Esophagus muscularis mucosa (tissue), 4 donors: Measurements from ENCODE around the gene MAZ. TPM values are rescaled to one million over a fixed set of nuclear protein-coding genes. Genes with fewer than 3 reads are reported as not detected.
A peak's percentile ranks its signal among the peaks of the same experiment; 100 is the strongest.

ENCODE experiments used
- DNase-seq: peaks from one replicate; pipeline ENCODE4 v3.0.0-alpha.2; 2017; ENCODE audit errors: extremely low spot score
- H3K27ac ChIP-seq, 4 donors: fragments of 200-600 bp; sonication (generic); replicated peaks in 1 of 4; 1 replicate in 3 of 4; 2 replicates in 1 of 4; pipeline ENCODE4 v1.5.1; 2016 to 2019; ENCODE audit warnings: mild to moderate bottlenecking in 1 of 4
- H3K27me3 ChIP-seq, 4 donors: fragments of 200-600 bp; sonication (generic); one replicate each; pipeline versions ENCODE4 v1.5.1 to v1.6.0; 2016 to 2019
- H3K36me3 ChIP-seq, 4 donors: fragments of 200-600 bp; sonication (generic); one replicate each; pipeline ENCODE4 v1.5.1; 2016 to 2019
- H3K4me1 ChIP-seq, 4 donors: fragments of 200-600 bp; sonication (generic); one replicate each; pipeline ENCODE4 v1.5.1; 2016 to 2019
- H3K4me3 ChIP-seq, 4 donors: fragments of 200-600 bp; sonication (generic); 1 replicate in 2 of 4; 2 replicates in 2 of 4; pipeline ENCODE4 v1.5.1; 2016 to 2019; ENCODE audit warnings: mild to moderate bottlenecking in 4 of 4, moderate library complexity in 1 of 4
- H3K9me3 ChIP-seq, 4 donors: fragments of 200-600 bp; sonication (generic); 1 replicate in 3 of 4; 2 replicates in 1 of 4; pipeline ENCODE4 v1.5.1; 2016 to 2019
- CTCF ChIP-seq, 3 experiments: fragments of 200-600 bp in 2 of 3; fragments of 450-650 bp in 1 of 3; sonication (generic) in 2 of 3; IDR thresholded peaks; one replicate each; pipeline ENCODE4 v1.5.1; 2017 to 2019; ENCODE audit warnings: antibody characterized with exemption in 3 of 3, mild to moderate bottlenecking in 2 of 3, moderate library complexity in 1 of 3
- EP300 ChIP-seq: sonication (generic); formaldehyde crosslinking; IDR thresholded peaks from one replicate; pipeline ENCODE4 v1.6.1; 2017; ENCODE audit warnings: antibody characterized with exemption
- POLR2A ChIP-seq: fragments of 450-650 bp; IDR thresholded peaks from one replicate; pipeline ENCODE4 v1.6.1; 2017; ENCODE audit warnings: antibody characterized with exemption, moderate library complexity, mild to moderate bottlenecking, low read depth
- POLR2AphosphoS5 ChIP-seq, 2 donors: sonication (generic); formaldehyde crosslinking; IDR thresholded peaks; one replicate each; pipeline ENCODE4 v1.6.1; 2017; ENCODE audit warnings: antibody characterized with exemption in 2 of 2
- WGBS: methylation state at CpG from one replicate; pipeline ENCODE4 v1.1.5; 2018; 5-methylcytosine and 5-hydroxymethylcytosine counted together
- intact Hi-C: fragments of 100-400 bp; cut with DNase I; formaldehyde crosslinking; loops from one replicate; pipeline ENCODE4 v1.15.1; 2023
- total RNA-seq, 4 donors: library from RNA; depleted of rRNA; stranded (reverse); fragments of >200 nt; gene quantifications; one replicate each; pipeline versions ENCODE4 v1.1.0 to v1.2.1, GENCODE V29; 2016

MAZ gene
- total RNA-seq, 4 donors from 2014 or later, result 120 to 284 (median 158) TPM

GRCh38 chr16:29814592-29814991 lies 8.3 kb downstream of the MAZ start:
- Histone ChIP-seq H3K9me3 (no peaks in the 10 kb centered on the region), H3K36me3 (peaks cover 0 to 27% (median 23%) of the 10 kb centered on the region in 4 donors), H3K4me1 (peaks cover 67 to 90% (median 86%) of the 10 kb centered on the region in 4 donors), H3K27me3 (no peaks in the 10 kb centered on the region), H3K4me3 (peak overlapping the region in 1 of 4 donors; percentile 69), H3K27ac (peak overlapping the region; percentile 95 to 96 (median 96))
- intact Hi-C loops, result no loop called here
- DNase-seq, result no peak
- WGBS, result 66% methylated on average over 5 of the region's 5 CpGs
- TF ChIP-seq POLR2AphosphoS5 (IDR thresholded peaks at IDR 0.05), result no peak
- TF ChIP-seq EP300, result no peak
- TF ChIP-seq POLR2A, result no peak
- TF ChIP-seq CTCF (IDR thresholded peaks at IDR 0.05), result no peak

GRCh38 chr16:29815032-29815721 lies 8.8 kb downstream of the MAZ start:
- intact Hi-C loops, result no loop called here

GRCh38 chr16:29815793-29816693 lies 9.7 kb downstream of the MAZ start, which contains the start of gene PAGR1:
Gene PAGR1 (plus strand): TSS chr16:29816152. CDS start chr16:29816526, 374 bp downstream.
- intact Hi-C loops, result no loop called here
- peaks cover 64 to 88% (median 83%) of the 10 kb centered on the region in 4 donors for H3K4me1 ChIP-seq

More at GRCh38 chr16:29815032-29815721, 8.8 kb downstream of the MAZ start:
- Histone ChIP-seq H3K9me3 (no peaks in the 10 kb centered on the region), H3K4me1 (peaks cover 67 to 90% (median 86%) of the 10 kb centered on the region in 4 donors), H3K27ac (peak overlapping the region; percentile 95 to 96 (median 96)), H3K36me3 (peaks cover 0 to 24% (median 19%) of the 10 kb centered on the region in 4 donors), H3K27me3 (no peaks in the 10 kb centered on the region), H3K4me3 (peak overlapping the region; percentile 60 to 84 (median 70))
- 6% methylated on average over 37 of the region's 39 CpGs for WGBS
- DNase-seq, result no peak
- TF ChIP-seq POLR2A (no peak), EP300 (no peak), POLR2AphosphoS5 (IDR thresholded peaks at IDR 0.05) (no peak), CTCF (IDR thresholded peaks at IDR 0.05) (no peak)

More at GRCh38 chr16:29815793-29816693, 9.7 kb downstream of the MAZ start, which contains the start of gene PAGR1:
- peak in 1 of 2 donors; percentile 97 for TF ChIP-seq POLR2AphosphoS5 (IDR thresholded peaks at IDR 0.05)
- TF ChIP-seq EP300, result no peak
- TF ChIP-seq POLR2A, result peak; percentile 41
- TF ChIP-seq CTCF (IDR thresholded peaks at IDR 0.05), result peak; percentile 89 to 96 (median 93)
- Histone ChIP-seq H3K4me3 (peak within 1 kb of the TSS; percentile 60 to 84 (median 70)), H3K36me3 (peaks cover 0 to 19% (median 16%) of the 10 kb centered on the region in 4 donors), H3K27ac (peak within 1 kb of the TSS; percentile 95 to 96 (median 96)), H3K27me3 (no peaks in the 10 kb centered on the region), H3K9me3 (no peaks in the 10 kb centered on the region)
- WGBS, result under 1% methylated on average over 34 of the region's 70 CpGs
- DNase-seq, result peak; percentile 99
